ENCODE measurements around the gene SESTD1. TPM values are rescaled to one million over a fixed set of nuclear protein-coding genes. Genes with fewer than 3 reads are reported as not detected.

The SESTD1 gene
- total RNA-seq, 4 donors from 2014 or later, result 132 to 205 (median 137) TPM

- no peak for TF ChIP-seq CTCF (IDR thresholded peaks at IDR 0.05; ENCODE audit: low read depth)
Measured at GRCh38 chr2:179218848-179219594, 45.6 kb downstream of the SESTD1 start.

DNA sequence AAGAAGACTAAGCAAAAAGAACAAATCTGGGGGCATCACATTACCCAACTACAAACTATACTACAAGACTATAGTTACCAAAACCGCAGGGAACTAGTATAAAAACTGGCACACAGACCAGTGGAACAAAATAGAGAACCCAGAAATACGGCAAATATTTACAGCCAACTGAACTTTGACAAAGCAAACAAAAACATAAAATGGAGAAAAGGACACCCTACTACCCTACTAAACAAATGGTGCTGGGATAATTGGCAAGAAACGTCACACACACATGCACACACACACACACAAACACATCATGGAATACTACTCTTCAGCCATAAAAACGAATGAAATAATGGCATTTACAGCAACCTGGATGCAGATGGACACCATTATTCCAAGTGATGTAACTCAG is 53.3 kb downstream of the SESTD1 start:
- no peak for TF ChIP-seq CTCF (IDR thresholded peaks at IDR 0.05; ENCODE audit: low read depth)

DNA sequence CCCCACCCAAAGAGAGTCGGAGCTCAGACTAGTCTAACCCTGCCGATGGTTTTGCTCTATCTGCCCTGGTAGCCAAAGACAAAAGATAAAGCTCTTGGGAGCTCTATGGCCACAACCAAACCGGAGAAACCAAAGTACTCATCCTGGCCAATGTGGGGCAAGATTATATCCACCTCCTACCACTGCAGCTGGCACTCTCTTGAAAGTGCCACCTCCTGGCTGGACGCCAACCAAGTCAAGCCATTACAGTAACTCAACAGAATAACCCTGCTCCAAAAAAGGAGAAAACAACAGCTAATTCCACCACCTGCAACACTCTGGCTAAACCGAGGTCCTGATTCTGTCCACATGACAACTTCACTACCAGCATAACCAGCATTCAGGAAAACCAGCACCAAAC is 57.6 kb downstream of the SESTD1 start:
- no peak for TF ChIP-seq CTCF (IDR thresholded peaks at IDR 0.05; ENCODE audit: low read depth)

- TF ChIP-seq CTCF (IDR thresholded peaks at IDR 0.05; ENCODE audit: low read depth), result no peak
Measured at GRCh38 chr2:179201869-179202268, 62.8 kb downstream of the SESTD1 start.

GRCh38 chr2:179195141-179195540 is 69.5 kb downstream of the SESTD1 start:
- no peak for TF ChIP-seq CTCF (IDR thresholded peaks at IDR 0.05; ENCODE audit: low read depth)

DNA sequence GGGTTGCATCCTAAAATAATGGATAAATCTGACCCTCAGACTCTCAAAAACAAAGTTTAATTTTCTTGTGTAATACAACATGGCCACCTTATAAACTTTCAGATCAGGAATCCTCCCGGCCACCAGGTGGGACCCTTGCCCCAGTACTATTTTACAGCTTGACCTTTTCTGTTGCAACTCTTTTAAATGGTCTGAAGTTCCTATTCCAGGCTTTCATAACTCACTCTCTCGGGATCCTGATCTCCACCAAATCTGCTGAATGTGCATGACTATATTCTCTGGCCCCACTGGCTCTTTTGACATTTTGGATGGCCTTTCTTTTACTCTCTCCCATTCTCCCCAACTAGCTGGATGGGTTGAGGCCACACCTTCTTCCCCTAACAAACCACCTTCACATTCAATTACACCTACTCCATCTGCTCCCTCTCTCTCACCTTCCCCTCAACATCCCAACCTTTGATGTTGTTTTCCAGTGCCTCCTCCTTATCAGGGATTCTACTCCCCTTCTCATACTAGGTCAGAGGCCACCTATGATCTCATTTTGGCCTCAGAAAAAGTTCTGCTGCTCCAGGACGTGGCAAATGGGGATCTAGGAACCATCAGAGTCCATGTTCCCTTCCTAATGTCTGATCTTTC is 70.8 kb downstream of the SESTD1 start:
- TF ChIP-seq CTCF (IDR thresholded peaks at IDR 0.05; ENCODE audit: low read depth), result no peak

DNA sequence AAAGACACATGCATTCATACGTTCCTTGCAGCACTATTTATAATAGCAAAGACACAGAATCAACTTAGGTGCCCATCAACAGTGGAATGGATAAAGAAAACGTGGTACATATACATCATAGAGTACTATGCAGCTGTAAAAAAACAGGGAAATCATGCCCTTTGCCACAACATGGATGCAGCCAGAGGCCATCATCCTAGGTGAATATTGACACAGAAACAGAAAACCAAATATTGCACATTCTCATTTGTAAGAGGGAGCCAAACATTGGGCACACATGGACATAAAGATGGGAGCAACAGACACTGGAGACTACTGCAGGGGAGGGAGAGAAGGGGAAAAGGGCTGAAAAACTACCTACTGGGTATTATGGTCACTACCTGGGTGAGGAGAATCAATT is 73.5 kb downstream of the SESTD1 start:
- TF ChIP-seq CTCF (IDR thresholded peaks at IDR 0.05; ENCODE audit: low read depth), result no peak
